A549 treated with GW870086 at 1 μM for 4 hours (cell line): ENCODE data around the gene ZSWIM7. TPM values are rescaled to one million over a fixed set of nuclear protein-coding genes. Genes with fewer than 3 reads are reported as not detected.

ENCODE experiments used
- total RNA-seq: library from RNA; stranded (reverse); fragments of 200-300 nt; extraction: Qiagen RNA extraction; gene quantifications from 5 replicates; pipeline ENCODE4 v1.2.3, GENCODE V29; 2022; ENCODE audit warnings: low read depth

The ZSWIM7 gene, protein sequence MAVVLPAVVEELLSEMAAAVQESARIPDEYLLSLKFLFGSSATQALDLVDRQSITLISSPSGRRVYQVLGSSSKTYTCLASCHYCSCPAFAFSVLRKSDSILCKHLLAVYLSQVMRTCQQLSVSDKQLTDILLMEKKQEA
- total RNA-seq = 42.7 to 50.7 TPM (median 46.8 TPM) in 5 replicates

DNA sequence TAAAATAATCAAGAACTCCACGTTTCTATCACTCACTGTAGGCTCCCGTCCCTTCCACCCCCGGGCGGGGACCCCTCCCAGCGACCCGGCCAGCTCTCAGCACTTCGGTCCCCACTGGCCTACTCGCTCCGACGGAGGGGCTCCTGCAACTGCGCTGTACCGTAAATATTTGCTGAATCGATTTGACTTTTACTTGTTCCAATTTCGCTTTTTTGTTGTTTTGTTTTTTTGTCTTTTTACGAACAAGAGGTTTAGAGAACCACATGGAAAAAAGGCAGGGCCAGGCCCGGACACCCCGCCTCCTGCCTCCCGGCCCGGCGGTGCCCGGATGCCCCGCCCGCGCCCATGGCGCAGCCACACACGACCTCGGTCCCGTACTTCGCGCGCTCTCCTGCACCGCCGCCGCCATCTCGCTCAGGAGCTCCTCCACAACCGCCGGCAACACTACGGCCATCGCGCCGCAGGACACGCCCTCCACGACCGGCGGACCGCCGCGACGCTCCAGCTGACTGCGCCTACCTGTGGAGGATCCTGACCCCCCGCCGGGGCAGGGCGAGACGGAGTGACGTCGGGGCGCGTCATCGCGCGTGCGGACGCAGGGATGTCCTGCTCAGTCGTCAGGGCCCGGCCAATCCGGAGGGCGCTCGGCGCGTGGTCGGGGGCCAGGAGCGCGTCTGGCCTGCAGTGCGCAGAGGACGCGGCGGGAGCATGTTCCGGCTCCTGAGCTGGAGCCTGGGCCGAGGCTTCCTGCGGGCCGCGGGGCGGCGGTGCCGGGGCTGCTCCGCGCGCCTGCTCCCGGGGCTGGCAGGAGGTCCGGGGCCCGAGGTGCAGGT lies at the start of gene ZSWIM7, which contains the start of gene TTC19:
Gene ZSWIM7 (minus strand): TSS at position 564 of the 833 bp plus-strand sequence. CDS start 110 bp downstream, at position 454.
Gene TTC19 (plus strand): TSS at position 684 of the 833 bp plus-strand sequence. CDS start 25 bp downstream, at position 709.

DNA sequence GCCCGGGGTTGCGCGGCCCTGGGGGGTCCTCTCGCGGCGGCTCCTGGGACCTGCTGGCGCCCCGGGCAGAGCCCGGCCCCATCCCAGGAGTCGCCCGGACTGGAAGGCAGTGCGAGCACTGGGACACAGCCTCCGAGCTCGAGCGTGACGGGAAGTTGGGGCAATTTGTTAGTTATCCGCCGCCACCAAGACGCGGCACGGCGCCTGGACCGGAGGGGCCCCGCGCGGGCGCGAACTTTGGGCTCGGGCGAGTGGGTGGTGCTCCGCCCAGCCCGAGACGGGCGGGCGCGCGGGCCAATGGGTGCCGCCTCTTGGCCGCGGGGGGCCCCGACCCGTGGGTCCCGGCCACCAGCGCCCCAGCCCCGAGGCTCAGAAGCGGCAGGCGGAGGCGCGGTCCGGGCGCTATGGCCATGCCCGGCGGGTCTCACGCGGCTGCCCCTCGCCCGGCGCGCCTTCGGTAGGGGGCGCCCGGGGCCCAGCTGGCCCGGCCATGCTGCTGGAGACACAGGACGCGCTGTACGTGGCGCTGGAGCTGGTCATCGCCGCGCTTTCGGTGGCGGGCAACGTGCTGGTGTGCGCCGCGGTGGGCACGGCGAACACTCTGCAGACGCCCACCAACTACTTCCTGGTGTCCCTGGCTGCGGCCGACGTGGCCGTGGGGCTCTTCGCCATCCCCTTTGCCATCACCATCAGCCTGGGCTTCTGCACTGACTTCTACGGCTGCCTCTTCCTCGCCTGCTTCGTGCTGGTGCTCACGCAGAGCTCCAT lies 54.6 kb downstream of the ZSWIM7 start, which contains the start of gene ADORA2B:
Gene ADORA2B (plus strand): TSS at position 372 of the 768 bp plus-strand sequence. CDS start 119 bp downstream, at position 491.

Other genes with a start within 250 kb of the ZSWIM7 start
- 13.2 to 18.1 TPM (median 17.9 TPM) in 5 replicates for gene ADORA2B, start 54.6 kb downstream of the ZSWIM7 start, total RNA-seq
- gene TTC19, start 120 bp upstream of the ZSWIM7 start, total RNA-seq = 42.9 to 53.2 TPM (median 50.8 TPM) in 5 replicates
- gene NCOR1, start 215.8 kb upstream of the ZSWIM7 start, total RNA-seq = 68.2 to 83.9 TPM (median 70.3 TPM) in 5 replicates
- 14.1 to 20.0 TPM (median 18.5 TPM) in 5 replicates for gene PIGL, start 217.5 kb upstream of the ZSWIM7 start, total RNA-seq